Thyroid gland (tissue), 4 donors: ENCODE measurements around the gene SV2B. TPM values are rescaled to one million over a fixed set of nuclear protein-coding genes. Genes with fewer than 3 reads are reported as not detected.

Experiments used
- DNase-seq, 2 donors: peaks; one replicate each; pipeline ENCODE4 v3.0.0-alpha.2; 2019
- H3K27ac ChIP-seq, 3 donors: fragments of 200-600 bp; sonication (generic); 1 replicate in 2 of 3; 2 replicates in 1 of 3; pipeline ENCODE4 v1.5.1; 2016 to 2019; ENCODE audit warnings: mild to moderate bottlenecking in 1 of 3, moderate library complexity in 1 of 3
- H3K27me3 ChIP-seq: fragments of 200-600 bp; sonication (generic); one replicate; pipeline ENCODE4 v1.5.1; 2019
- H3K36me3 ChIP-seq, 2 donors: fragments of 200-600 bp; sonication (generic); one replicate each; pipeline ENCODE4 v1.5.1; 2016 to 2019
- H3K4me1 ChIP-seq, 2 donors: fragments of 200-600 bp; sonication (generic); one replicate each; pipeline ENCODE4 v1.5.1; 2017 to 2019
- H3K4me3 ChIP-seq, 3 donors: fragments of 200-600 bp; sonication (generic); replicated peaks in 1 of 3; 1 replicate in 2 of 3; 2 replicates in 1 of 3; pipeline ENCODE4 v1.5.1; 2016; ENCODE audit warnings: mild to moderate bottlenecking in 1 of 3
- H3K9me3 ChIP-seq: fragments of 200-600 bp; sonication (generic); one replicate; pipeline ENCODE4 v1.5.1; 2017
- CTCF ChIP-seq, 6 experiments: fragments of 200-600 bp in 3 of 6; fragments of 450-650 bp in 3 of 6; sonication (generic) in 3 of 6; IDR thresholded peaks; one replicate each; pipeline ENCODE4 v1.5.1; 2016 to 2019; ENCODE audit warnings: antibody characterized with exemption in 6 of 6, mild to moderate bottlenecking in 2 of 6, inconsistent platforms in 1 of 6, moderate library complexity in 1 of 6
- POLR2A ChIP-seq, 2 donors: fragments of 450-650 bp; IDR thresholded peaks; one replicate each; pipeline ENCODE4 v1.6.1; 2017; ENCODE audit warnings: antibody characterized with exemption in 2 of 2, mild to moderate bottlenecking in 2 of 2, moderate library complexity in 1 of 2
- WGBS, 2 donors: methylation state at CpG; one replicate each; pipeline ENCODE4 v1.1.5; 2017; 5-methylcytosine and 5-hydroxymethylcytosine counted together
- intact Hi-C: fragments of 100-400 bp; cut with DNase I; formaldehyde crosslinking; loops from one replicate; pipeline ENCODE4 v1.15.1; 2023
- total RNA-seq, 4 donors: library from RNA; depleted of rRNA; stranded (reverse); fragments of >200 nt; gene quantifications; one replicate each; pipeline ENCODE4 v1.2.3, GENCODE V29; 2016

The SV2B gene
- total RNA-seq, 4 donors from 2014 or later = 0.83 to 3.9 (median 2.2) TPM

GRCh38 chr15:91214675-91215590, 114.9 kb downstream of the SV2B start:
- H3K9me3 ChIP-seq = no peaks in the 10 kb centered on the region
- H3K4me3 ChIP-seq = no peak overlapping the region
- intact Hi-C loops = no loop called here
- H3K27me3 ChIP-seq = no peaks in the 10 kb centered on the region
- TF ChIP-seq CTCF (IDR thresholded peaks at IDR 0.05) (no peak), POLR2A (IDR thresholded peaks at IDR 0.05) (no peak)
- DNase-seq = no peak
- no peak overlapping the region for H3K27ac ChIP-seq
- 70 to 71% methylated on average over 11 of the region's 11 CpGs for whole genome bisulfite sequencing, 2 donors
- H3K4me1 ChIP-seq = no peaks in the 10 kb centered on the region
- no peaks in the 10 kb centered on the region for H3K36me3 ChIP-seq

- Histone ChIP-seq H3K4me1 (no peaks in the 10 kb centered on the region), H3K36me3 (no peaks in the 10 kb centered on the region), H3K9me3 (no peaks in the 10 kb centered on the region), H3K27me3 (no peaks in the 10 kb centered on the region), H3K4me3 (no peak overlapping the region), H3K27ac (no peak overlapping the region)
- intact Hi-C loops = no loop called here
- no peak for TF ChIP-seq POLR2A (IDR thresholded peaks at IDR 0.05)
- no peak for TF ChIP-seq CTCF (IDR thresholded peaks at IDR 0.05)
- 75 to 86% methylated on average over 3 of the region's 3 CpGs for whole genome bisulfite sequencing, 2 donors
- DNase-seq = no peak
Observed at GRCh38 chr15:91216000-91216399, 115.9 kb downstream of the SV2B start.

- no peaks in the 10 kb centered on the region for H3K36me3 ChIP-seq
- H3K4me1 ChIP-seq = no peaks in the 10 kb centered on the region
- WGBS, 2 donors = 69 to 84% methylated on average over 1 of the region's 1 CpG
- H3K27ac ChIP-seq = no peak overlapping the region
- no peak overlapping the region for H3K4me3 ChIP-seq
- H3K9me3 ChIP-seq = no peaks in the 10 kb centered on the region
- no peaks in the 10 kb centered on the region for H3K27me3 ChIP-seq
- intact Hi-C loops = no loop called here
- DNase-seq = no peak
- TF ChIP-seq CTCF (IDR thresholded peaks at IDR 0.05) (no peak), POLR2A (IDR thresholded peaks at IDR 0.05) (no peak)
Observed at GRCh38 chr15:91219206-91219605, 119.1 kb downstream of the SV2B start.

GRCh38 chr15:91222052-91222451, 122.0 kb downstream of the SV2B start:
- H3K9me3 ChIP-seq = no peaks in the 10 kb centered on the region
- no peak overlapping the region for H3K4me3 ChIP-seq
- intact Hi-C loops = no loop called here
- no peak for DNase-seq
- no peak overlapping the region for H3K27ac ChIP-seq
- TF ChIP-seq POLR2A (IDR thresholded peaks at IDR 0.05) (no peak), CTCF (IDR thresholded peaks at IDR 0.05) (no peak)
- WGBS, 2 donors = 85 to 87% methylated on average over 8 of the region's 8 CpGs
- H3K36me3 ChIP-seq = no peaks in the 10 kb centered on the region
- no peaks in the 10 kb centered on the region for H3K27me3 ChIP-seq
- H3K4me1 ChIP-seq = no peaks in the 10 kb centered on the region

- no peaks in the 10 kb centered on the region for H3K36me3 ChIP-seq
- no peaks in the 10 kb centered on the region for H3K4me1 ChIP-seq
- no peak overlapping the region for H3K27ac ChIP-seq
- no peaks in the 10 kb centered on the region for H3K27me3 ChIP-seq
- intact Hi-C loops = no loop called here
- TF ChIP-seq POLR2A (IDR thresholded peaks at IDR 0.05) (no peak), CTCF (IDR thresholded peaks at IDR 0.05) (no peak)
- DNase-seq = no peak
- H3K9me3 ChIP-seq = no peaks in the 10 kb centered on the region
- H3K4me3 ChIP-seq = no peak overlapping the region
- WGBS, 2 donors = 61 to 63% methylated on average over 3 of the region's 3 CpGs
Observed at GRCh38 chr15:91223863-91224262, 123.8 kb downstream of the SV2B start.
